ENCODE data around the gene SLC16A1.

Gene SLC16A1

DNA sequence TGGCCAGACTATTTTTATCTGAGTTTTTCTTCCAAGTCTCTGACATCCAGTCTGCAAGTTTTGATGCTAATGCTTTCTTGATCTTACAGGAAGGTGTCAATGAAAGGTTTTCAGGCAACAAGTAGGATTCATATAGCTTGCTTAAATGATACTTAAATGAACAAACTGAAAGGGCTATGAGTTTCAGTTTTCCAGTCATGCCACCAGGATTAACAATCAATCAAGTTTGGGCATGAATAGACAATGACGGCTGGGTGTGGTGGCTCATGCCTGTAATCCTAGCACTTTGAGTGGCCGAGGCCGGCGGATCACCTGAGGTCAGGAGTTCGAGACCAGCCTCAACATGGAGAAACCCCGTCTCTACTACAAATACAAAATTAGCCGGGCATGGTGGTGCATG, 34.3 kb upstream of the SLC16A1 start:
- no peak for TF ChIP-seq SIN3A (IDR thresholded peaks at IDR 0.05; ENCODE audit: borderline replicate concordance, insufficient read depth, low read length)
- TF ChIP-seq, protein P1, sequence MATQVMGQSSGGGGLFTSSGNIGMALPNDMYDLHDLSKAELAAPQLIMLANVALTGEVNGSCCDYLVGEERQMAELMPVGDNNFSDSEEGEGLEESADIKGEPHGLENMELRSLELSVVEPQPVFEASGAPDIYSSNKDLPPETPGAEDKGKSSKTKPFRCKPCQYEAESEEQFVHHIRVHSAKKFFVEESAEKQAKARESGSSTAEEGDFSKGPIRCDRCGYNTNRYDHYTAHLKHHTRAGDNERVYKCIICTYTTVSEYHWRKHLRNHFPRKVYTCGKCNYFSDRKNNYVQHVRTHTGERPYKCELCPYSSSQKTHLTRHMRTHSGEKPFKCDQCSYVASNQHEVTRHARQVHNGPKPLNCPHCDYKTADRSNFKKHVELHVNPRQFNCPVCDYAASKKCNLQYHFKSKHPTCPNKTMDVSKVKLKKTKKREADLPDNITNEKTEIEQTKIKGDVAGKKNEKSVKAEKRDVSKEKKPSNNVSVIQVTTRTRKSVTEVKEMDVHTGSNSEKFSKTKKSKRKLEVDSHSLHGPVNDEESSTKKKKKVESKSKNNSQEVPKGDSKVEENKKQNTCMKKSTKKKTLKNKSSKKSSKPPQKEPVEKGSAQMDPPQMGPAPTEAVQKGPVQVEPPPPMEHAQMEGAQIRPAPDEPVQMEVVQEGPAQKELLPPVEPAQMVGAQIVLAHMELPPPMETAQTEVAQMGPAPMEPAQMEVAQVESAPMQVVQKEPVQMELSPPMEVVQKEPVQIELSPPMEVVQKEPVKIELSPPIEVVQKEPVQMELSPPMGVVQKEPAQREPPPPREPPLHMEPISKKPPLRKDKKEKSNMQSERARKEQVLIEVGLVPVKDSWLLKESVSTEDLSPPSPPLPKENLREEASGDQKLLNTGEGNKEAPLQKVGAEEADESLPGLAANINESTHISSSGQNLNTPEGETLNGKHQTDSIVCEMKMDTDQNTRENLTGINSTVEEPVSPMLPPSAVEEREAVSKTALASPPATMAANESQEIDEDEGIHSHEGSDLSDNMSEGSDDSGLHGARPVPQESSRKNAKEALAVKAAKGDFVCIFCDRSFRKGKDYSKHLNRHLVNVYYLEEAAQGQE (IDR thresholded peaks at IDR 0.05; ENCODE audit: insufficient read depth in 1 of 2, low read depth in 2 of 2, low read length in 2 of 2): no peak
- TF ChIP-seq POLR2AphosphoS5 (IDR thresholded peaks at IDR 0.05; ENCODE audit: low read depth, low read length): no peak
- no peak for TF ChIP-seq FOXP2 (optimal IDR thresholded peaks at IDR 0.05; ENCODE audit: borderline replicate concordance, extremely low read depth, extremely low read length, insufficient read depth)
- no peak for TF ChIP-seq TAF1 (IDR thresholded peaks at IDR 0.05; ENCODE audit: borderline replicate concordance, insufficient read depth, low read length)

DNA sequence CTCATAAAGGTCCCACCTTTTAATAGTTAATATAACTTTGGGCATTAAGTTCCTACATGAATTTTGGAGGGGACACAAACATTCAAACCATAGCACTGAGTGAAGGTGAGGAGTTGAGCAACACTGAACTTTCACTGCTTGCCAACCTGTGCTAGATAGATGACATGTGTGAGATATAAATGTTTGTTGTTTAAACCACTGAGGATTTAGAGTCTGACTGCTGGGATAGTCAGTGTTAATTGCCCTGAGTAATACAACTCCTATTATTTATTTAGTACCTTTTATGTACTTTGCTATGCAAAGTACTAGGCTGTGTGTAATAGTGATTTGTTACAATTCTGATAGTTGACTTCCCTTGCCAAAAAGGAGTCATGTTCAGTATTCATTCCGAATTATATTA, 32.4 kb upstream of the SLC16A1 start:
- no peak for TF ChIP-seq FOXP2 (optimal IDR thresholded peaks at IDR 0.05; ENCODE audit: borderline replicate concordance, extremely low read depth, extremely low read length, insufficient read depth)
- no peak for TF ChIP-seq POLR2AphosphoS5 (IDR thresholded peaks at IDR 0.05; ENCODE audit: low read depth, low read length)
- TF ChIP-seq SIN3A (IDR thresholded peaks at IDR 0.05; ENCODE audit: borderline replicate concordance, insufficient read depth, low read length): no peak
- no peak for TF ChIP-seq TAF1 (IDR thresholded peaks at IDR 0.05; ENCODE audit: borderline replicate concordance, insufficient read depth, low read length)

DNA sequence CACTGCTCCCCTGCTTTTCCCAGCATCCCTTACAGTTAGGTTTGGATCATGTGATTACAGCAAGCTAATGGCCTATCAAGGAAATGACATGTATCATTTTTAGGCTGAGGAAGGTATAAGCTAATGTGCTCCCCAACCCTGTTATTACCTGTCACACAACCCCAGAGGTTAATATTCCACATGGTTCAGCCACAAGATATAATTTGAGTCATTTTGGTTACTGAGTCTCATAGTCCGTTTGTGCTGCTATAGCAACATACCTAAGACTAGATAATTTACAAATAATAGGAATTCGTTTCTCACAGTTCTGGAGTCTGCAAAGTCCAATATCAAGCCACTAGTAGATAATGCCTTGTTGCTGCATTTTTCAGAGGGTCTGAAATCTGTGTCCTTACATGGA, 29.1 kb upstream of the SLC16A1 start:
- no peak for TF ChIP-seq TAF1 (IDR thresholded peaks at IDR 0.05; ENCODE audit: borderline replicate concordance, insufficient read depth, low read length)
- no peak for TF ChIP-seq FOXP2 (optimal IDR thresholded peaks at IDR 0.05; ENCODE audit: borderline replicate concordance, extremely low read depth, extremely low read length, insufficient read depth)
- TF ChIP-seq, protein P1 (IDR thresholded peaks at IDR 0.05; ENCODE audit: insufficient read depth in 1 of 2, low read depth in 2 of 2, low read length in 2 of 2): no peak
- TF ChIP-seq POLR2AphosphoS5 (IDR thresholded peaks at IDR 0.05; ENCODE audit: low read depth, low read length): no peak
- no peak for TF ChIP-seq SIN3A (IDR thresholded peaks at IDR 0.05; ENCODE audit: borderline replicate concordance, insufficient read depth, low read length)

DNA sequence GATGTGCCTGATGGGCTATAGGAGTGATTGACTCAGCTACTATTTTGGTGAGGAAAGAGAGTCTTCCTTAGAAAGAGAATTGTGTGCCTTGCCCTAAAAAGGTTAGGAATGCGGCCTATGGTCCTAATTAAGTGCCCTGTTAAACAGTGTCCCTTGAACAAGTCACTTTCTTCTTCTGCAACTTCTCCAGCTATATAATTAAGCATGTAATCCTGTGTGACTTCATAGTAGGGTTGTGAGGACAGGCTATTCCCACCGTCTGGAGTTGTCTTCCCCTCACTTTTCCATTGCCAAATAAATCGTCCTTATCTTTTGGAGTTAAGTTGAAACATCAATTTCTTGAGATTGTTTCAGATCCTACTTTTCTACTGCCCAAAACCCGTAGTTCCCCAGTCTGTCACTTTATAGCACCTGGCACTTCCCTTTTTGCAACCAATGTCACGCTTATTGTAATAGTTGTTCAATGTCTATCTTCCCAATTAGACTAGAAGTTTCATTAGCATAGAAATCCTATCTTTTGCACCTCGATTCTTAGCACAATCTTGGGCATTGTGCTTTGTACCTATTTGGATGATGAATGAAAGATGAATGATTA, 27.6 kb upstream of the SLC16A1 start:
- no peak for TF ChIP-seq TAF1 (IDR thresholded peaks at IDR 0.05; ENCODE audit: borderline replicate concordance, insufficient read depth, low read length)
- TF ChIP-seq, protein P1 (IDR thresholded peaks at IDR 0.05; ENCODE audit: insufficient read depth in 1 of 2, low read depth in 2 of 2, low read length in 2 of 2): no peak

DNA sequence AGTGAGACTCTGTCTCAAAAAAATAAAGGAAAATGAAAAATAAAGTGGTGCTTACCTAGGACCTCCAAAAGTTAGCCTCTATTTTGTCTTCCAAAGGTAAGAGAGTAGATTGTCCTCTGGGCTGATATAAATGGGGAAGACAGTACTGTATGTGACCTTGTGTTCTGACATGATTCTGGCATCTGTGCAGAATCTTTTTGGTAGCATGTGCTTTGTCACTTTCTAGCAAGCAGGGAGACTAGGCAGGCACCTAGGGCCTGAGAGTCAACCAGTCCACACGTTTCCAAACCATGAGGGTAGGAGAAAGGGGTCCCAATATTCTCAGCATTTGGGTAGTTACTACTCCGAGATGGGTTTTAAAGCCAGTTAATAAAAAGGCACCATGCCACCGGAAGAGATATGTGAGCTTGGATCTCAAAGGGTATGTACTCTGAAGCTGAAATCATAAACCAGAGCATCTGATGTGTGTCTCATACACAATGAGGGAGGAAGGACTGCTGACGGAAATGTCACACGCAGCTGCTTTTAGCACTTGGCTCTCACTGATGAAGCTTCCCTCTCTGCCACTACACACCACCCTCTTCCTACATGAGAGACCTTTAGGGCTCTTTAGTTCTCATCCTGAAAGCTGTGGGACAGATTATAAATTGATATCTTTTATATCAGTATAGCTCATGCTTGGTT, 27.0 kb upstream of the SLC16A1 start:
- TF ChIP-seq, protein P1 (IDR thresholded peaks at IDR 0.05; ENCODE audit: insufficient read depth in 1 of 2, low read depth in 2 of 2, low read length in 2 of 2): no peak
- no peak for TF ChIP-seq SIN3A (IDR thresholded peaks at IDR 0.05; ENCODE audit: borderline replicate concordance, insufficient read depth, low read length)

Measured in PFSK-1 (cell line).